ENCODE results near the gene PIGU.

GRCh38 chr20:34569598-34569997 is 107.3 kb downstream of the PIGU start:
- TF ChIP-seq CTCF (IDR thresholded peaks at IDR 0.05; ENCODE audit: insufficient read depth, low read length) (no peak), GABPA (IDR thresholded peaks at IDR 0.05; ENCODE audit: low read depth) (no peak), REST (IDR thresholded peaks at IDR 0.05; ENCODE audit: insufficient replicate concordance, low read depth) (no peak)

All from HL-60 (cell line).